HL-60 (cell line): ENCODE results near the gene CXCL6.

ENCODE experiments used
- DNase-seq, 2 experiments: peaks; one replicate each; pipeline ENCODE4 v3.0.0-alpha.2; 2010 to 2020; ENCODE audit warnings: low read depth in 1 of 2, low spot score in 1 of 2
- H3K27ac ChIP-seq: fragments of 250-450 bp; sonication (Bioruptor Pico); replicated peaks from 2 replicates; pipeline ENCODE4 v1.5.1; 2020; ENCODE audit warnings: mild to moderate bottlenecking, moderate library complexity
- H3K27me3 ChIP-seq: fragments of 250-450 bp; sonication (Bioruptor Pico); 2 replicates; pipeline ENCODE4 v1.5.1; 2021; ENCODE audit warnings: mild to moderate bottlenecking, moderate library complexity; ENCODE audit not compliant: insufficient read depth, poor library complexity, severe bottlenecking
- H3K4me3 ChIP-seq: replicated peaks from 2 replicates; pipeline ENCODE4 v1.5.1; 2011; ENCODE audit warnings: mild to moderate bottlenecking, control low read depth, low read length; ENCODE audit not compliant: insufficient read depth
- GABPA ChIP-seq: IDR thresholded peaks from 2 replicates; pipeline ENCODE4 v1.6.1; 2012; ENCODE audit warnings: low read depth
- POLR2AphosphoS5 ChIP-seq: IDR thresholded peaks from 2 replicates; pipeline ENCODE4 v1.6.1; 2012; ENCODE audit warnings: low read depth
- SPI1 ChIP-seq: IDR thresholded peaks from 2 replicates; pipeline ENCODE4 v1.6.1; 2012; ENCODE audit warnings: low read depth, mild to moderate bottlenecking, borderline replicate concordance
- TF ChIP-seq, protein P1 (sequence below): IDR thresholded peaks from one replicate; pipeline ENCODE4 v1.5.1; 2011; ENCODE audit warnings: low read length, control low read depth, inconsistent platforms; ENCODE audit not compliant: insufficient read depth
- TF ChIP-seq, protein P2 (sequence below): IDR thresholded peaks from 2 replicates; pipeline ENCODE4 v1.6.1; 2012; ENCODE audit warnings: low read depth; ENCODE audit not compliant: insufficient replicate concordance

Gene CXCL6

GRCh38 chr4:73828956-73829355 is 7.5 kb upstream of the CXCL6 start:
- H3K4me3 ChIP-seq, result no peak overlapping the region
- DNase-seq, result peak; percentile 72 to 81
- peak; percentile 49; the same call in 1 of the 2 replicates for TF ChIP-seq POLR2AphosphoS5
- TF ChIP-seq, protein P1, sequence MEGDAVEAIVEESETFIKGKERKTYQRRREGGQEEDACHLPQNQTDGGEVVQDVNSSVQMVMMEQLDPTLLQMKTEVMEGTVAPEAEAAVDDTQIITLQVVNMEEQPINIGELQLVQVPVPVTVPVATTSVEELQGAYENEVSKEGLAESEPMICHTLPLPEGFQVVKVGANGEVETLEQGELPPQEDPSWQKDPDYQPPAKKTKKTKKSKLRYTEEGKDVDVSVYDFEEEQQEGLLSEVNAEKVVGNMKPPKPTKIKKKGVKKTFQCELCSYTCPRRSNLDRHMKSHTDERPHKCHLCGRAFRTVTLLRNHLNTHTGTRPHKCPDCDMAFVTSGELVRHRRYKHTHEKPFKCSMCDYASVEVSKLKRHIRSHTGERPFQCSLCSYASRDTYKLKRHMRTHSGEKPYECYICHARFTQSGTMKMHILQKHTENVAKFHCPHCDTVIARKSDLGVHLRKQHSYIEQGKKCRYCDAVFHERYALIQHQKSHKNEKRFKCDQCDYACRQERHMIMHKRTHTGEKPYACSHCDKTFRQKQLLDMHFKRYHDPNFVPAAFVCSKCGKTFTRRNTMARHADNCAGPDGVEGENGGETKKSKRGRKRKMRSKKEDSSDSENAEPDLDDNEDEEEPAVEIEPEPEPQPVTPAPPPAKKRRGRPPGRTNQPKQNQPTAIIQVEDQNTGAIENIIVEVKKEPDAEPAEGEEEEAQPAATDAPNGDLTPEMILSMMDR, result no peak
- H3K27me3 ChIP-seq, result no peaks in the 10 kb centered on the region
- peak overlapping the region; percentile 62 for H3K27ac ChIP-seq

- TF ChIP-seq GABPA (no peak), SPI1 (no peak)
- TF ChIP-seq, protein P2, sequence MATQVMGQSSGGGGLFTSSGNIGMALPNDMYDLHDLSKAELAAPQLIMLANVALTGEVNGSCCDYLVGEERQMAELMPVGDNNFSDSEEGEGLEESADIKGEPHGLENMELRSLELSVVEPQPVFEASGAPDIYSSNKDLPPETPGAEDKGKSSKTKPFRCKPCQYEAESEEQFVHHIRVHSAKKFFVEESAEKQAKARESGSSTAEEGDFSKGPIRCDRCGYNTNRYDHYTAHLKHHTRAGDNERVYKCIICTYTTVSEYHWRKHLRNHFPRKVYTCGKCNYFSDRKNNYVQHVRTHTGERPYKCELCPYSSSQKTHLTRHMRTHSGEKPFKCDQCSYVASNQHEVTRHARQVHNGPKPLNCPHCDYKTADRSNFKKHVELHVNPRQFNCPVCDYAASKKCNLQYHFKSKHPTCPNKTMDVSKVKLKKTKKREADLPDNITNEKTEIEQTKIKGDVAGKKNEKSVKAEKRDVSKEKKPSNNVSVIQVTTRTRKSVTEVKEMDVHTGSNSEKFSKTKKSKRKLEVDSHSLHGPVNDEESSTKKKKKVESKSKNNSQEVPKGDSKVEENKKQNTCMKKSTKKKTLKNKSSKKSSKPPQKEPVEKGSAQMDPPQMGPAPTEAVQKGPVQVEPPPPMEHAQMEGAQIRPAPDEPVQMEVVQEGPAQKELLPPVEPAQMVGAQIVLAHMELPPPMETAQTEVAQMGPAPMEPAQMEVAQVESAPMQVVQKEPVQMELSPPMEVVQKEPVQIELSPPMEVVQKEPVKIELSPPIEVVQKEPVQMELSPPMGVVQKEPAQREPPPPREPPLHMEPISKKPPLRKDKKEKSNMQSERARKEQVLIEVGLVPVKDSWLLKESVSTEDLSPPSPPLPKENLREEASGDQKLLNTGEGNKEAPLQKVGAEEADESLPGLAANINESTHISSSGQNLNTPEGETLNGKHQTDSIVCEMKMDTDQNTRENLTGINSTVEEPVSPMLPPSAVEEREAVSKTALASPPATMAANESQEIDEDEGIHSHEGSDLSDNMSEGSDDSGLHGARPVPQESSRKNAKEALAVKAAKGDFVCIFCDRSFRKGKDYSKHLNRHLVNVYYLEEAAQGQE, result no peak
- TF ChIP-seq, protein P1, result no peak
- Histone ChIP-seq H3K4me3 (no peak overlapping the region), H3K27ac (no peak overlapping the region), H3K27me3 (no peaks in the 10 kb centered on the region)
- DNase-seq, result no peak
Measured at GRCh38 chr4:73831569-73831968, 4.9 kb upstream of the CXCL6 start.

- Histone ChIP-seq H3K27me3 (no peaks in the 10 kb centered on the region), H3K27ac (no peak overlapping the region), H3K4me3 (no peak overlapping the region)
- peak; percentile 6; the same call in 1 of the 2 replicates for TF ChIP-seq SPI1
- TF ChIP-seq, protein P1, result no peak
- TF ChIP-seq, protein P2, result no peak
- no peak for DNase-seq
Measured at GRCh38 chr4:73832651-73833237, 3.7 kb upstream of the CXCL6 start.

- no peak overlapping the region for H3K27ac ChIP-seq
- H3K4me3 ChIP-seq, result no peak overlapping the region
- DNase-seq, result no peak
- no peaks in the 10 kb centered on the region for H3K27me3 ChIP-seq
- TF ChIP-seq GABPA (no peak), SPI1 (no peak), POLR2AphosphoS5 (no peak)
- TF ChIP-seq, protein P2, result no peak
- TF ChIP-seq, protein P1, result no peak
Measured at GRCh38 chr4:73839071-73839470, 2.6 kb downstream of the CXCL6 start.
